SU-DHL-6 (cell line): ENCODE data around the gene EVA1B.

Source experiments
- H2AFZ ChIP-seq: fragments of 200-600 bp; sonication (generic); 2 replicates; pipeline ENCODE4 v1.6.1; 2014; ENCODE audit warnings: low read depth, mild to moderate bottlenecking, moderate library complexity, mixed read lengths, antibody characterized with exemption, low read length; ENCODE audit not compliant: severe bottlenecking
- H3F3A ChIP-seq: fragments of 200-600 bp; shearing (Covaris generic); 2 replicates; pipeline ENCODE4 v1.6.0; 2016; ENCODE audit warnings: antibody characterized with exemption, mild to moderate bottlenecking; ENCODE audit not compliant: insufficient read depth
- H3K27ac ChIP-seq: fragments of 200-600 bp; sonication (generic); 2 replicates; pipeline ENCODE4 v1.5.1; 2016; ENCODE audit warnings: low read depth, mild to moderate bottlenecking, low read length, moderate library complexity, mixed read lengths
- H3K27me3 ChIP-seq: fragments of 200-600 bp; sonication (generic), shearing (Covaris generic); 2 replicates; pipeline ENCODE4 v1.6.0; 2014; ENCODE audit warnings: mild to moderate bottlenecking, low read length
- H3K36me3 ChIP-seq: fragments of 200-600 bp; sonication (generic); 2 replicates; pipeline ENCODE4 v1.6.1; 2014; ENCODE audit warnings: mild to moderate bottlenecking, low read length, mixed read lengths
- H3K4me2 ChIP-seq: fragments of 300-600, 200-600 bp; shearing (Covaris generic), sonication (generic); 2 replicates; pipeline ENCODE4 v1.6.0; 2014; ENCODE audit warnings: low read length, low read depth, mild to moderate bottlenecking; ENCODE audit not compliant: poor library complexity, severe bottlenecking
- H3K4me3 ChIP-seq: fragments of 200-600 bp; sonication (generic); 2 replicates; pipeline ENCODE4 v1.5.1; 2014; ENCODE audit warnings: antibody characterized with exemption, low read length, mild to moderate bottlenecking, mixed read lengths; ENCODE audit not compliant: insufficient read depth, poor library complexity, severe bottlenecking
- H3K79me2 ChIP-seq: fragments of 200-600 bp; sonication (generic); 2 replicates; pipeline ENCODE4 v1.6.1; 2014; ENCODE audit warnings: mild to moderate bottlenecking, low read length, moderate library complexity; ENCODE audit not compliant: insufficient read depth
- H3K9ac ChIP-seq: fragments of 200-600 bp; sonication (generic); 2 replicates; pipeline ENCODE4 v1.7.0; 2014; ENCODE audit warnings: mild to moderate bottlenecking, low read length
- H3K9me2 ChIP-seq: fragments of 200-600 bp; sonication (generic); replicated peaks from 2 replicates; pipeline ENCODE4 v1.6.1; 2014; ENCODE audit warnings: low read length; ENCODE audit not compliant: insufficient read depth
- H3K9me3 ChIP-seq: fragments of 200-600 bp; sonication (generic); 2 replicates; pipeline ENCODE4 v1.6.1; 2014; ENCODE audit warnings: low read length, mixed read lengths; ENCODE audit not compliant: insufficient read depth
- H4K20me1 ChIP-seq: fragments of 200-600 bp; sonication (generic); 2 replicates; pipeline ENCODE4 v1.6.1; 2014; ENCODE audit warnings: low read depth, mild to moderate bottlenecking, antibody characterized with exemption, low read length, moderate library complexity, mixed read lengths
- CTCF ChIP-seq: fragments of 200-600 bp; sonication (generic); IDR thresholded peaks from one replicate; pipeline ENCODE4 v1.5.1; 2017; ENCODE audit warnings: antibody characterized with exemption, mild to moderate bottlenecking, low read length, moderate library complexity; ENCODE audit not compliant: insufficient read depth, poor library complexity, severe bottlenecking
- EZH2phosphoT487 ChIP-seq: fragments of 200-600 bp; sonication (generic), shearing (Covaris generic); conservative IDR thresholded peaks from 2 replicates; pipeline ENCODE4 v1.6.1; 2018; ENCODE audit warnings: mild to moderate bottlenecking, antibody characterized with exemption, low read length, moderate library complexity, mixed read lengths

The EVA1B gene

DNA sequence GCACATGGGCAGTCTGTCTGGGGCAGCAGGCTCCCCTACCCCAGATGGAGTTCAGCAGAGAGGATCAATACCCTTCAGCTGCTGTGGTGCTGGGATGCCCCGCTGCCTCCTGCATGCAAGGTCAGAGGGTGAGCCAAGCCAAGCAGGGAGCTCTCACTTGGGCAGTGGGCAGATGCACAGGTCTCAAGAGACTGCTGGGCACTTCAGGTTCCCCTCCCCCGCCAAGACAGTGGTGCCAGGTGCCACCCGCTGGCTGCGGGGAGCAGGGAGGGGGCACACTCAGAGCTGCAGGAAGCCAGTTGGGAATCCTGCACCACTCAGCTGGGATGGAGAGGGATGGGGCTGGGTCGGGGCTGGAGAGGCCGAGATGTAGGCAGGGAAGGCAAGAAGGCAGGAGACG lies 15.8 kb upstream of the EVA1B start:
- Histone ChIP-seq H3K27ac (no peak overlapping the region), H3K4me3 (no peak overlapping the region), H2AFZ (no peak overlapping the region), H3K9ac (no peak overlapping the region), H4K20me1 (no peaks in the 10 kb centered on the region), H3K4me2 (no peak overlapping the region), H3K9me2 (no peaks in the 10 kb centered on the region), H3F3A (no peaks in the 10 kb centered on the region), H3K27me3 (no peaks in the 10 kb centered on the region), H3K36me3 (no peaks in the 10 kb centered on the region), H3K9me3 (no peaks in the 10 kb centered on the region), H3K79me2 (no peaks in the 10 kb centered on the region)
- TF ChIP-seq EZH2phosphoT487 (no peak), CTCF (no peak)

DNA sequence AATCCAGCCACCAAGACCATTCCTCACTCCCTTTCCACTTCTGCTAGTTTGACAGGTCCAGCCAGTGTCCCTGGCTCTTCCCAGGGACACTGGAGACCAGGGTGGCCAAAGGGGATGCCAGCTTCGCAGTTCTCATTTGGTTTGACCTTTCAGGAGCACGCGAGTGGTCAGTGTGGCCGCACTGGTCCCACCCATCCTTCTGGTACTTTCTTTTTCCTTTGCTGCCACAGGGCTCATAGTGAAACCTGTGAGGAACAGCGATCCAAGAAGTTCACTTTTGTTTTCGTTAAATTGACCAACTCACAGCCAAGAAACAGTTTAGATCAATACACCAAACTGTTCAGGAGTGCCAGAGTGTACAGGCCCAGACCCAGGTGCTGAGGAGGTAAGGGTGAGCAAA lies 14.4 kb upstream of the EVA1B start:
- no peak for TF ChIP-seq EZH2phosphoT487
- no peak for TF ChIP-seq CTCF
- H3K79me2 ChIP-seq = no peaks in the 10 kb centered on the region
- no peak overlapping the region for H3K4me3 ChIP-seq
- H3K9me3 ChIP-seq = no peaks in the 10 kb centered on the region
- H3K36me3 ChIP-seq = no peaks in the 10 kb centered on the region
- no peak overlapping the region for H3K27ac ChIP-seq
- no peaks in the 10 kb centered on the region for H3F3A ChIP-seq
- H3K27me3 ChIP-seq = no peaks in the 10 kb centered on the region
- no peaks in the 10 kb centered on the region for H4K20me1 ChIP-seq
- no peak overlapping the region for H2AFZ ChIP-seq
- no peaks in the 10 kb centered on the region for H3K9me2 ChIP-seq
- H3K9ac ChIP-seq = no peak overlapping the region
- H3K4me2 ChIP-seq = no peak overlapping the region

- TF ChIP-seq EZH2phosphoT487 (no peak), CTCF (no peak)
- Histone ChIP-seq H4K20me1 (no peaks in the 10 kb centered on the region), H3K36me3 (no peaks in the 10 kb centered on the region), H3K9me2 (no peaks in the 10 kb centered on the region), H3K79me2 (no peaks in the 10 kb centered on the region), H3K4me3 (no peak overlapping the region), H3K9ac (no peak overlapping the region), H3K27me3 (no peaks in the 10 kb centered on the region), H2AFZ (no peak overlapping the region), H3F3A (no peaks in the 10 kb centered on the region), H3K27ac (no peak overlapping the region), H3K9me3 (no peaks in the 10 kb centered on the region), H3K4me2 (no peak overlapping the region)
Observed at GRCh38 chr1:36330940-36331339, 7.5 kb upstream of the EVA1B start.

- Histone ChIP-seq H4K20me1 (no peaks in the 10 kb centered on the region), H3K9me2 (no peaks in the 10 kb centered on the region), H3K9me3 (no peaks in the 10 kb centered on the region), H3K79me2 (no peaks in the 10 kb centered on the region), H3F3A (no peaks in the 10 kb centered on the region), H3K4me3 (no peak overlapping the region), H3K9ac (no peak overlapping the region), H3K36me3 (no peaks in the 10 kb centered on the region), H2AFZ (no peak overlapping the region), H3K27ac (no peak overlapping the region), H3K27me3 (no peaks in the 10 kb centered on the region), H3K4me2 (no peak overlapping the region)
- no peak for TF ChIP-seq CTCF
- TF ChIP-seq EZH2phosphoT487 = no peak
Observed at GRCh38 chr1:36329817-36330216, 6.4 kb upstream of the EVA1B start.
